OCI-LY7 (cell line): ENCODE results near the gene FIBIN.

ENCODE experiments used
- CTCF ChIP-seq: fragments of 200-600 bp; sonication (generic); conservative IDR thresholded peaks from 2 replicates; pipeline ENCODE4 v1.5.1; 2014; ENCODE audit warnings: mild to moderate bottlenecking, antibody characterized with exemption, low read length, moderate library complexity, mixed read lengths
- EZH2phosphoT487 ChIP-seq: fragments of 200-600 bp; sonication (generic); IDR thresholded peaks from 2 replicates; pipeline ENCODE4 v1.6.1; 2018; ENCODE audit warnings: low read depth, borderline replicate concordance, mild to moderate bottlenecking, mixed run types, antibody characterized with exemption, low read length, moderate library complexity, mixed read lengths

DNA sequence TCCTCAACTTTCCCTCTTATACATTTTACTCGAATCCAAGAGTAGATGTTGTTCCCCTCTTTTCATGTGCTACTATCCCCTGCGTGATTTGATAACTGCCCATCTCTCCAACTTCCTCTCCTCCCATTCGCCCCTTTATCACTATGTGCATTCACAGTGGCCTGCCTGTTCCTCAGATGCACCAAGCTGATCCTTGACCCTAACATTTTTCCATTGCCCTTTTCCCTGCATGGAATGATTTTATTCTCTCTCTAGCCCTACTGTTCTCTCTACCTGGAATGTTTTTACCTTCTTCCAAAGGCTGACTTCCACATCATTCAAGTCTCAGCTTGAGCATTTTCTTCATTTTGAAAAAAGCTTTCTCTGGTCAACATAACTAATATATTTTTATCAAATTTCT, 31.0 kb downstream of the FIBIN start:
- no peak for TF ChIP-seq CTCF
- no peak for TF ChIP-seq EZH2phosphoT487
